ENCODE data around the gene TIE1.

The TIE1 gene

GRCh38 chr1:43322506-43322905, 21.7 kb downstream of the TIE1 start:
- H3K4me3 ChIP-seq (ENCODE audit: low read length), result no peak overlapping the region
- no peaks in the 10 kb centered on the region for H3K4me1 ChIP-seq (ENCODE audit: control insufficient read depth, insufficient read depth, low read length)
- no peaks in the 10 kb centered on the region for H3K9me3 ChIP-seq (ENCODE audit: control insufficient read depth, insufficient read depth, low read length)
- DNase-seq (ENCODE audit: low read depth, low spot score), result no peak
- no peaks in the 10 kb centered on the region for H3K27me3 ChIP-seq (ENCODE audit: control insufficient read depth, insufficient read depth, low read length)
- WGBS (ENCODE audit: insufficient coverage, insufficient read length), result no CpG with 5 or more reads among the region's 5 CpGs
- no peak overlapping the region for H3K27ac ChIP-seq (ENCODE audit: low read length)
- H3K36me3 ChIP-seq (ENCODE audit: control insufficient read depth, insufficient read depth, low read length), result no peaks in the 10 kb centered on the region

GRCh38 chr1:43324810-43325209, 24.0 kb downstream of the TIE1 start:
- no peaks in the 10 kb centered on the region for H3K36me3 ChIP-seq (ENCODE audit: control insufficient read depth, insufficient read depth, low read length)
- no peaks in the 10 kb centered on the region; the same call in 1 of the 2 replicates for H3K9me3 ChIP-seq (ENCODE audit: control insufficient read depth, insufficient read depth, low read length)
- no peak overlapping the region for H3K27ac ChIP-seq (ENCODE audit: low read length)
- H3K27me3 ChIP-seq (ENCODE audit: control insufficient read depth, insufficient read depth, low read length), result no peaks in the 10 kb centered on the region
- WGBS (ENCODE audit: insufficient coverage, insufficient read length), result no CpG with 5 or more reads among the region's 1 CpG
- H3K4me1 ChIP-seq (ENCODE audit: control insufficient read depth, insufficient read depth, low read length), result 0 out of 2 replicates have a peak, but pooled peaks cover under 1% of the 10 kb centered on the region
- DNase-seq (ENCODE audit: low read depth, low spot score), result no peak
- no peak overlapping the region for H3K4me3 ChIP-seq (ENCODE audit: low read length)

- Histone ChIP-seq H3K9me3 (ENCODE audit: control insufficient read depth, insufficient read depth, low read length) (no peaks in the 10 kb centered on the region; the same call in 1 of the 2 replicates), H3K4me3 (ENCODE audit: low read length) (no peak overlapping the region), H3K27ac (ENCODE audit: low read length) (no peak overlapping the region), H3K27me3 (ENCODE audit: control insufficient read depth, insufficient read depth, low read length) (no peaks in the 10 kb centered on the region), H3K36me3 (ENCODE audit: control insufficient read depth, insufficient read depth, low read length) (no peaks in the 10 kb centered on the region), H3K4me1 (ENCODE audit: control insufficient read depth, insufficient read depth, low read length) (0 out of 2 replicates have a peak, but pooled peaks cover 2% of the 10 kb centered on the region)
- no peak for DNase-seq (ENCODE audit: low read depth, low spot score)
Measured at GRCh38 chr1:43325381-43325780, 24.6 kb downstream of the TIE1 start.

GRCh38 chr1:43327549-43328292, 26.9 kb downstream of the TIE1 start:
- H3K27ac ChIP-seq (ENCODE audit: low read length), result no peak overlapping the region
- no peak overlapping the region for H3K4me3 ChIP-seq (ENCODE audit: low read length)
- 0 out of 2 replicates have a peak, but pooled peaks cover 2% of the 10 kb centered on the region for H3K4me1 ChIP-seq (ENCODE audit: control insufficient read depth, insufficient read depth, low read length)
- WGBS (ENCODE audit: insufficient coverage, insufficient read length), result no CpG with 5 or more reads among the region's 1 CpG
- no peaks in the 10 kb centered on the region for H3K27me3 ChIP-seq (ENCODE audit: control insufficient read depth, insufficient read depth, low read length)
- no peaks in the 10 kb centered on the region for H3K36me3 ChIP-seq (ENCODE audit: control insufficient read depth, insufficient read depth, low read length)
- DNase-seq (ENCODE audit: low read depth, low spot score), result no peak
- no peaks in the 10 kb centered on the region; the same call in 1 of the 2 replicates for H3K9me3 ChIP-seq (ENCODE audit: control insufficient read depth, insufficient read depth, low read length)

GRCh38 chr1:43329995-43330751, 29.4 kb downstream of the TIE1 start:
- Histone ChIP-seq H3K27ac (ENCODE audit: low read length) (no peak overlapping the region), H3K9me3 (ENCODE audit: control insufficient read depth, insufficient read depth, low read length) (no peaks in the 10 kb centered on the region; the same call in 1 of the 2 replicates), H3K4me3 (ENCODE audit: low read length) (no peak overlapping the region), H3K36me3 (ENCODE audit: control insufficient read depth, insufficient read depth, low read length) (no peaks in the 10 kb centered on the region), H3K27me3 (ENCODE audit: control insufficient read depth, insufficient read depth, low read length) (no peaks in the 10 kb centered on the region), H3K4me1 (ENCODE audit: control insufficient read depth, insufficient read depth, low read length) (0 out of 2 replicates have a peak, but pooled peaks cover 2% of the 10 kb centered on the region)
- no peak for DNase-seq (ENCODE audit: low read depth, low spot score)
- no CpG with 5 or more reads among the region's 6 CpGs for WGBS (ENCODE audit: insufficient coverage, insufficient read length)

- no CpG with 5 or more reads among the region's 5 CpGs for WGBS (ENCODE audit: insufficient coverage, insufficient read length)
- no peaks in the 10 kb centered on the region; the same call in 1 of the 2 replicates for H3K9me3 ChIP-seq (ENCODE audit: control insufficient read depth, insufficient read depth, low read length)
- no peak overlapping the region for H3K27ac ChIP-seq (ENCODE audit: low read length)
- H3K4me3 ChIP-seq (ENCODE audit: low read length), result no peak overlapping the region
- H3K36me3 ChIP-seq (ENCODE audit: control insufficient read depth, insufficient read depth, low read length), result no peaks in the 10 kb centered on the region
- 0 out of 2 replicates have a peak, but pooled peaks cover 2% of the 10 kb centered on the region for H3K4me1 ChIP-seq (ENCODE audit: control insufficient read depth, insufficient read depth, low read length)
- DNase-seq (ENCODE audit: low read depth, low spot score), result no peak
- no peaks in the 10 kb centered on the region for H3K27me3 ChIP-seq (ENCODE audit: control insufficient read depth, insufficient read depth, low read length)
Measured at GRCh38 chr1:43331688-43332087, 30.9 kb downstream of the TIE1 start.

- H3K9me3 ChIP-seq (ENCODE audit: control insufficient read depth, insufficient read depth, low read length), result no peaks in the 10 kb centered on the region
- no peak overlapping the region for H3K27ac ChIP-seq (ENCODE audit: low read length)
- H3K36me3 ChIP-seq (ENCODE audit: control insufficient read depth, insufficient read depth, low read length), result no peaks in the 10 kb centered on the region
- 100% methylated on average over 2 of the region's 7 CpGs for WGBS (ENCODE audit: insufficient coverage, insufficient read length)
- H3K4me3 ChIP-seq (ENCODE audit: low read length), result no peak overlapping the region
- H3K4me1 ChIP-seq (ENCODE audit: control insufficient read depth, insufficient read depth, low read length), result 0 out of 2 replicates have a peak, but pooled peaks cover 2% of the 10 kb centered on the region
- no peaks in the 10 kb centered on the region for H3K27me3 ChIP-seq (ENCODE audit: control insufficient read depth, insufficient read depth, low read length)
- no peak for DNase-seq (ENCODE audit: low read depth, low spot score)
Measured at GRCh38 chr1:43334453-43335205, 33.8 kb downstream of the TIE1 start.

GRCh38 chr1:43337588-43337987, 36.8 kb downstream of the TIE1 start, which contains the start of gene MPL:
Gene MPL, plus strand, starts transcription at chr1:43337818. Its CDS starts 31 bp downstream, at chr1:43337849.
- Histone ChIP-seq H3K27me3 (ENCODE audit: control insufficient read depth, insufficient read depth, low read length) (no peaks in the 10 kb centered on the region), H3K4me1 (ENCODE audit: control insufficient read depth, insufficient read depth, low read length) (no peaks in the 10 kb centered on the region), H3K9me3 (ENCODE audit: control insufficient read depth, insufficient read depth, low read length) (no peaks in the 10 kb centered on the region), H3K27ac (ENCODE audit: low read length) (no peak within 1 kb of the TSS), H3K36me3 (ENCODE audit: control insufficient read depth, insufficient read depth, low read length) (no peaks in the 10 kb centered on the region), H3K4me3 (ENCODE audit: low read length) (no peak within 1 kb of the TSS)
- no CpG with 5 or more reads among the region's 3 CpGs for WGBS (ENCODE audit: insufficient coverage, insufficient read length)
- no peak for DNase-seq (ENCODE audit: low read depth, low spot score)

GRCh38 chr1:43338001-43338400, 37.2 kb downstream of the TIE1 start:
- Histone ChIP-seq H3K27ac (ENCODE audit: low read length) (no peak overlapping the region), H3K9me3 (ENCODE audit: control insufficient read depth, insufficient read depth, low read length) (no peaks in the 10 kb centered on the region), H3K4me3 (ENCODE audit: low read length) (no peak overlapping the region), H3K36me3 (ENCODE audit: control insufficient read depth, insufficient read depth, low read length) (no peaks in the 10 kb centered on the region), H3K4me1 (ENCODE audit: control insufficient read depth, insufficient read depth, low read length) (no peaks in the 10 kb centered on the region), H3K27me3 (ENCODE audit: control insufficient read depth, insufficient read depth, low read length) (no peaks in the 10 kb centered on the region)
- DNase-seq (ENCODE audit: low read depth, low spot score), result no peak
- WGBS (ENCODE audit: insufficient coverage, insufficient read length), result no CpG with 5 or more reads among the region's 5 CpGs

- Histone ChIP-seq H3K4me1 (ENCODE audit: control insufficient read depth, insufficient read depth, low read length) (no peaks in the 10 kb centered on the region), H3K4me3 (ENCODE audit: low read length) (no peak overlapping the region), H3K36me3 (ENCODE audit: control insufficient read depth, insufficient read depth, low read length) (no peaks in the 10 kb centered on the region), H3K27me3 (ENCODE audit: control insufficient read depth, insufficient read depth, low read length) (no peaks in the 10 kb centered on the region), H3K9me3 (ENCODE audit: control insufficient read depth, insufficient read depth, low read length) (no peaks in the 10 kb centered on the region), H3K27ac (ENCODE audit: low read length) (no peak overlapping the region)
- no peak for DNase-seq (ENCODE audit: low read depth, low spot score)
- WGBS (ENCODE audit: insufficient coverage, insufficient read length), result no CpG with 5 or more reads among the region's 6 CpGs
Measured at GRCh38 chr1:43339584-43340232, 38.9 kb downstream of the TIE1 start.

Data from iPS DF 6.9 (cell line).